HG03159 (cell line): ENCODE measurements around the gene IGFL1.
"Not testable (repeated sequence)": the region's sequence is repeated elsewhere in the genome, so short reads cannot be mapped to it uniquely, and the experiment has no call there.

Experiments used
- ATAC-seq: cut with Tn5 transposase; IDR thresholded peaks from one replicate; pipeline ENCODE4 v1.9.1; 2021; ENCODE audit warnings: mild to moderate bottlenecking, moderate library complexity; ENCODE audit not compliant: unreplicated experiment

The IGFL1 gene

GRCh38 chr19:46264801-46265200 lies 35.3 kb downstream of the IGFL1 start:
- not testable (repeated sequence) for ATAC-seq

DNA sequence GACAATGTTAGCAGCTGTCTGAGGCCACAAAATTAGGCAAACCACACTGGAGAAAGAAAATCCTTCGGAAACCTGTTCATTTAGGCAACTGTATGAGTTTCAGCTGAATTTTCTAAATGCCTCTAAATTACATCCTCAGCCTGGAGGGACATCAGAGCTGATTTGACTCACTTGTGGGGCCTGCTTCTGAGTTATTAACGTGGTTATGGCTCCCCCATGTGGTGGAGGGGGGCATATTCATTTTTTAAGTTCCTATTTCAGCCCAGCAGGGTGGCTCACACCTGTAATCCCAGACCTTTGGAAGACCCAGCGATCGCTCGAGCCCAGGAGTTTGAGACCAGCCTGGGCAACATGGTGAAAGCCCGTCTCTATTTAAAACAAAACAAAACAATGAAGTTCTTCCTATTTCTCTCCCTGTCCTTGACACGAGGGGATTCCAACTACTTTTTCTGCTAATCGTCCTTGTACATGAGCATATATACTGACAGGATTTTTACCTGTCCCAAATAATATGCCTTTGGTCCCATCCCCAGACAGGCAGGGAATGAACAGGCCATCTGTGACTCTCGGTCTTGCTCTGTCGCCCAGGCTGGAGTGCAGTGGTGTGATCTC lies 35.8 kb downstream of the IGFL1 start:
- ATAC-seq = no peak

DNA sequence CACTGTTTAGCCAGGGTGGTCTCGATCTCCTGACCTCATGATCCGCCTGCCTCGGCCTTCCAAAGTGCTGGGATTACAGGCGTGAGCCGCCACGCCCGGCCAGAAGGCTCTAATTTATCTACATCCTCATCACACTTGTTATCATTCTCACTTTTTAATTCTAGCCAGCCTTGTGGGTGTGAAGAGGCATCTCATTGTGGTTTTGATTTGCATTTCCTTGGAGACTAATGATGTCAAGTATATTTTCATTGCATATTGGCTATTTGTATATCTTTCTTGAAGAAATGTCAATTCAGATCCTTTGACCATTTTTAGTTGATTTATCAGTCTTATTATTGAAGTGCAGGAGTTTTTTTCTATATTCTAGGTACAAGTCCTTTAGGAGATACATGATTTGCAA lies 39.6 kb downstream of the IGFL1 start:
- ATAC-seq = no peak

- no peak for ATAC-seq
Measured at GRCh38 chr19:46270521-46271256, 41.1 kb downstream of the IGFL1 start.

DNA sequence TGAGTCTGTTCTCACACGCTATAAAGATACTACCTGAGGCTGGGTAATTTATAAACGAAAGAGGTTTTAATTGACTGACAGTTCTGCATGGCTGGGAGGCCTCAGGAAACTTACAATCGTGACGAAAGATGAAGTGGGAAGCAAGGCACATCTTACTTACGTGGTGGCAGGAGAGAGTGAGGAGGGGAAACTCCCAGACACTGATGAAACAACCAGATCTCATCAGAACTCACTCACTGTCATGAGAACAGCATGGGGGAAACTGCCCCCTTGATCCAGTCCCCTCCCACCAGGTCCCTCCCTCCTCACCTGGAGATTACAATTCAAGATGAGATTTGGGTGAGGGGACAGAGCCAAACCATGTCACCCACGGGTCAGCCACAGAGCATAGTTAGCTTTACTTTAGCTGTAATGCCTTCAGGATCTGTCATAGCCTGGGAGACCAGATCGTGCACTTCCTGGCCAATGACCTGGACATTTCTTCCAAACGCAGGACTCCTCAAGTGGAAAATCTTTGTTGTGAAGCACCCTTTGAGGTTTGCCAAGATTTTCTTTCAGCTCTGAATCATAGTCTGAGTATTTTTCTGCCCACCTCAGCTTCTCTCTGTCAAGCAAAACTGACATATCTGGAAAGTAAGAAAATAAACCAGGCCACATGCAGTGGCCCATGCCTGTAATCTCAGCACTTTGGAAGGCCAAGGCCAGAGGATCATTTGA lies 42.1 kb downstream of the IGFL1 start:
- ATAC-seq = no peak

DNA sequence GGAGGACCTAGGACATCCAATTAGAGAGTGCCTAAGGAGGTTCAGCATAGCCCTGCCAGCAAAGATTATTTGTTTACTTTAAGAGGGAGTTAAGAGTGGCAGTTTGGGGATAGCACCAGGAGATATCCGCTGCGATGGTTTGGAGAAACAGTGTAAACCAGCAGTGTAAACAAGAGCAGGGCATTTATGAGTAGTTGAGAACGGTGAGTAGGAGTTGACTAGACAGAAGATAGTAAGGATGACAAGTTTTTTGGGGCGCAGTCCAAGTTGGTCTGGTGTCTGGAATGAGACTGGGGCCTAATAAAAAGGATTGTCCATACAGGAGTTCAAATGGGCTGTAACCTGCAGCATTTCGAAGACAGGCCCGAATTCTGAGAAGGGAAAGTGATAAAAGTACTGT lies 44.4 kb downstream of the IGFL1 start:
- ATAC-seq = not testable (repeated sequence)

- ATAC-seq = no peak
Measured at GRCh38 chr19:46279177-46279576, 49.6 kb downstream of the IGFL1 start.
